Esophagus (tissue), 2 donors: ENCODE measurements around the gene SLC39A8. TPM values are rescaled to one million over a fixed set of nuclear protein-coding genes. Genes with fewer than 3 reads are reported as not detected.

Experiments
- H3K27ac ChIP-seq, 2 donors: one replicate each; pipeline ENCODE4 v1.5.1; 2013; ENCODE audit warnings: low read depth in 2 of 2, mild to moderate bottlenecking in 2 of 2, inconsistent platforms in 1 of 2, low read length in 1 of 2, moderate library complexity in 1 of 2
- H3K27me3 ChIP-seq, 2 donors: one replicate each; pipeline ENCODE4 v1.6.1; 2013; ENCODE audit warnings: low read length in 2 of 2, control low read depth in 1 of 2, mild to moderate bottlenecking in 1 of 2; ENCODE audit not compliant: insufficient read depth in 2 of 2, control insufficient read depth in 1 of 2
- H3K36me3 ChIP-seq, 2 donors: one replicate each; pipeline ENCODE4 v1.6.1; 2013; ENCODE audit warnings: low read length in 1 of 2; ENCODE audit not compliant: control insufficient read depth in 2 of 2, insufficient read depth in 2 of 2
- H3K4me1 ChIP-seq, 2 donors: one replicate each; pipeline ENCODE4 v1.6.1; 2013; ENCODE audit warnings: low read length in 1 of 2; ENCODE audit not compliant: control insufficient read depth in 2 of 2, insufficient read depth in 2 of 2
- H3K4me3 ChIP-seq, 2 donors: one replicate each; pipeline ENCODE4 v1.5.1; 2013; ENCODE audit warnings: low read length in 2 of 2, mild to moderate bottlenecking in 2 of 2, low read depth in 1 of 2, moderate library complexity in 1 of 2
- H3K9me3 ChIP-seq, 2 donors: one replicate each; pipeline ENCODE4 v1.6.1; 2013; ENCODE audit warnings: mild to moderate bottlenecking in 2 of 2, low read depth in 1 of 2, low read length in 1 of 2, moderate library complexity in 1 of 2; ENCODE audit not compliant: control insufficient read depth in 2 of 2, insufficient read depth in 1 of 2
- WGBS, 2 donors: extraction: QIAGEN DNeasy Blood & Tissue Kit; methylation state at CpG; one replicate each; pipeline ENCODE4 v1.1.7; 2013; 5-methylcytosine and 5-hydroxymethylcytosine counted together
- polyA plus RNA-seq, 2 donors: library from polyadenylated mRNA; stranded (reverse); fragments of 200-250 nt; gene quantifications; one replicate each; pipeline ENCODE4 v1.2.3, GENCODE V29; 2013
- donor health status: healthy with polysubstance abuse.
- donor health status: Bipolar disorder and iron deficiency.

The SLC39A8 gene
- polyA plus RNA-seq, 2 donors = 0.98 to 1.4 TPM

- Histone ChIP-seq H3K9me3 (no peaks in the 10 kb centered on the region), H3K4me1 (no peaks in the 10 kb centered on the region), H3K36me3 (no peaks in the 10 kb centered on the region), H3K27ac (no peak overlapping the region), H3K27me3 (no peaks in the 10 kb centered on the region), H3K4me3 (no peak overlapping the region)
- WGBS, 2 donors = 97% methylated on average over 1 of the region's 1 CpG
These were observed 33.9 kb downstream of the SLC39A8 start for GRCh38 chr4:102311407-102311806.

- Histone ChIP-seq H3K4me1 (no peaks in the 10 kb centered on the region), H3K4me3 (no peak overlapping the region), H3K9me3 (no peaks in the 10 kb centered on the region), H3K27me3 (no peaks in the 10 kb centered on the region), H3K36me3 (no peaks in the 10 kb centered on the region), H3K27ac (no peak overlapping the region)
- WGBS, 2 donors = 57 to 74% methylated on average over 1 of the region's 1 CpG
These were observed 37.1 kb downstream of the SLC39A8 start for GRCh38 chr4:102308032-102308799.

GRCh38 chr4:102305666-102306065, 39.6 kb downstream of the SLC39A8 start:
- Histone ChIP-seq H3K4me1 (no peaks in the 10 kb centered on the region), H3K9me3 (no peaks in the 10 kb centered on the region), H3K4me3 (no peak overlapping the region), H3K36me3 (no peaks in the 10 kb centered on the region), H3K27me3 (no peaks in the 10 kb centered on the region), H3K27ac (no peak overlapping the region)
- 89 to 94% methylated on average over 1 of the region's 1 CpG for WGBS, 2 donors

- no peaks in the 10 kb centered on the region for H3K27me3 ChIP-seq
- no peaks in the 10 kb centered on the region for H3K4me1 ChIP-seq
- no peak overlapping the region for H3K27ac ChIP-seq
- H3K4me3 ChIP-seq = no peak overlapping the region
- WGBS, 2 donors = 62 to 73% methylated on average over 1 of the region's 1 CpG
- H3K9me3 ChIP-seq = no peaks in the 10 kb centered on the region
- H3K36me3 ChIP-seq = no peaks in the 10 kb centered on the region
These were observed 42.5 kb downstream of the SLC39A8 start for GRCh38 chr4:102302762-102303161.

GRCh38 chr4:102301167-102301566, 44.1 kb downstream of the SLC39A8 start:
- WGBS, 2 donors = 89 to 90% methylated on average over 1 of the region's 1 CpG
- H3K4me3 ChIP-seq = no peak overlapping the region
- no peaks in the 10 kb centered on the region for H3K4me1 ChIP-seq
- no peaks in the 10 kb centered on the region for H3K27me3 ChIP-seq
- no peaks in the 10 kb centered on the region for H3K36me3 ChIP-seq
- H3K27ac ChIP-seq = no peak overlapping the region
- H3K9me3 ChIP-seq = no peaks in the 10 kb centered on the region

- WGBS, 2 donors = 17 to 21% methylated on average over 4 of the region's 4 CpGs
- H3K9me3 ChIP-seq = no peaks in the 10 kb centered on the region
- no peak overlapping the region for H3K4me3 ChIP-seq
- H3K27ac ChIP-seq = no peak overlapping the region
- H3K36me3 ChIP-seq = no peaks in the 10 kb centered on the region
- H3K27me3 ChIP-seq = no peaks in the 10 kb centered on the region
- no peaks in the 10 kb centered on the region for H3K4me1 ChIP-seq
These were observed 45.8 kb downstream of the SLC39A8 start for GRCh38 chr4:102299354-102300107.

- Histone ChIP-seq H3K27ac (no peak overlapping the region), H3K9me3 (no peaks in the 10 kb centered on the region), H3K4me3 (no peak overlapping the region), H3K27me3 (no peaks in the 10 kb centered on the region), H3K4me1 (no peaks in the 10 kb centered on the region), H3K36me3 (no peaks in the 10 kb centered on the region)
- 94 to 100% methylated on average over 1 of the region's 1 CpG for WGBS, 2 donors
These were observed 46.6 kb downstream of the SLC39A8 start for GRCh38 chr4:102298716-102299115.

- no peaks in the 10 kb centered on the region for H3K4me1 ChIP-seq
- no peaks in the 10 kb centered on the region for H3K27me3 ChIP-seq
- H3K4me3 ChIP-seq = no peak overlapping the region
- H3K9me3 ChIP-seq = no peaks in the 10 kb centered on the region
- H3K36me3 ChIP-seq = no peaks in the 10 kb centered on the region
- H3K27ac ChIP-seq = no peak overlapping the region
These were observed 50.0 kb downstream of the SLC39A8 start for GRCh38 chr4:102295153-102295862.

- Histone ChIP-seq H3K27me3 (no peaks in the 10 kb centered on the region), H3K4me3 (no peak overlapping the region), H3K36me3 (no peaks in the 10 kb centered on the region), H3K27ac (no peak overlapping the region), H3K9me3 (no peaks in the 10 kb centered on the region), H3K4me1 (no peaks in the 10 kb centered on the region)
These were observed 56.8 kb downstream of the SLC39A8 start for GRCh38 chr4:102288497-102288896.
